Kidney (tissue), 14 donors: ENCODE measurements around the gene ZNF217. TPM values are rescaled to one million over a fixed set of nuclear protein-coding genes. Genes with fewer than 3 reads are reported as not detected.

Source experiments
- DNase-seq, 5 donors: peaks; one replicate each; pipeline ENCODE4 v3.0.0-alpha.2; 2013 to 2020
- FAIRE-seq: peaks from 2 replicates; lab custom pipeline; 2012; peaks lifted over from hg19 to GRCh38; lab: Jason Lieb, UNC
- H3K27ac ChIP-seq, 2 donors: one replicate each; pipeline ENCODE4 v1.7.0; 2013; ENCODE audit warnings: low read depth in 2 of 2, low read length in 2 of 2, inconsistent platforms in 1 of 2
- H3K27me3 ChIP-seq: one replicate; pipeline ENCODE4 v1.7.1; 2013; ENCODE audit warnings: low read length, inconsistent platforms; ENCODE audit not compliant: control insufficient read depth, insufficient read depth
- H3K36me3 ChIP-seq, 3 donors: one replicate each; pipeline versions ENCODE4 v1.7.0 to v1.7.1; 2013; ENCODE audit warnings: low read length in 3 of 3, control low read depth in 1 of 3, inconsistent platforms in 1 of 3; ENCODE audit not compliant: insufficient read depth in 3 of 3, control insufficient read depth in 2 of 3
- H3K4me1 ChIP-seq, 3 donors: one replicate each; pipeline versions ENCODE4 v1.7.0 to v1.7.1; 2013; ENCODE audit warnings: low read length in 3 of 3, inconsistent platforms in 1 of 3, low read depth in 1 of 3; ENCODE audit not compliant: control insufficient read depth in 2 of 3, insufficient read depth in 2 of 3
- H3K4me3 ChIP-seq, 3 donors: one replicate each; pipeline versions ENCODE4 v1.7.0 to v1.8.1; 2013; ENCODE audit warnings: low read length in 3 of 3, control low read depth in 1 of 3, inconsistent platforms in 1 of 3
- H3K9ac ChIP-seq, 3 donors: one replicate each; pipeline versions ENCODE4 v1.7.0 to v1.7.1; 2013; ENCODE audit warnings: low read length in 3 of 3, control low read depth in 1 of 3, inconsistent platforms in 1 of 3
- H3K9me3 ChIP-seq, 3 donors: one replicate each; pipeline versions ENCODE4 v1.7.0 to v1.7.1; 2013; ENCODE audit warnings: low read length in 3 of 3, control low read depth in 1 of 3, inconsistent platforms in 1 of 3; ENCODE audit not compliant: control insufficient read depth in 2 of 3, insufficient read depth in 1 of 3
- intact Hi-C: fragments of 100-400 bp; cut with DNase I; formaldehyde crosslinking; loops from one replicate; pipeline ENCODE4 v1.11.1; 2022
- polyA plus RNA-seq: library from polyadenylated mRNA; stranded (reverse); fragments of 350-450 nt; fragmentation: Illumina TruSeq; extraction: RNeasy Lipid Tissue Mini Kit (QIAGEN cat#74804); gene quantifications from one replicate; pipeline ENCODE4 v1.2.3, GENCODE V29; 2014; ENCODE audit warnings: low read depth, low replicate concordance; ENCODE audit not compliant: insufficient read depth
- total RNA-seq: library from RNA; stranded (reverse); fragmentation: NEBNext Ultra II Directional; extraction: Animal tissue kit (Norgen Biotek cat#: 25700); gene quantifications from one replicate; pipeline ENCODE4 v1.2.1, GENCODE V29; 2021
- TF ChIP-seq, protein P1 (sequence below): IDR thresholded peaks from 3 replicates; pipeline ENCODE4 v1.5.1; 2012; ENCODE audit warnings: mild to moderate bottlenecking, moderate library complexity, borderline replicate concordance; ENCODE audit not compliant: insufficient read depth; ENCODE audit errors: extremely low read depth
- donor health status: control.
- donor health status: control.
- donor health status: control.
- donor health status: control.
- donor health status: control.
- donor health status: DM: yes; HTN: yes; CAD: no.
- donor health status: Normal renal cell carcinoma (clear cell type).

Gene ZNF217
- total and polyA plus RNA-seq, 2 donors from 2014 or later = 5.0 to 60.9 TPM

DNA sequence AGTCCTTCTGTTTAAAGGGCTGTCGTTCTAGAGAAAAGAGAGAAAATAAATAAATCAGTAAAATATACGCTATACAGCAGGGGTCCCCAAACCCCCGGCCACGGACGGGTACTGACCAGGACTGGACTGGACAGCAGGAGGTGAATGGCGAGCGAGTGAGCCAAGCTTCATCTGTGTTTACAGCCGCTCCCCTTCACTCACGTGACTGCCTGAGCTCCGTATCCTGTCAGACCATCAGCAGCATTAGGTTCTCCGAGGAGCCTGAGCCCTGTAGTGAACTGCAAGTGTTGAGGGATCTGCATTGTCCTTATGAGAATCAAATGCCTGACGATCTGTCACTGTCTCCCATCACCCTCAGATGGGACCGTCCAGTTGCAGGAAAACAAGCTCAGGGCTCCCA, 76.5 kb downstream of the ZNF217 start:
- TF ChIP-seq, protein P1, sequence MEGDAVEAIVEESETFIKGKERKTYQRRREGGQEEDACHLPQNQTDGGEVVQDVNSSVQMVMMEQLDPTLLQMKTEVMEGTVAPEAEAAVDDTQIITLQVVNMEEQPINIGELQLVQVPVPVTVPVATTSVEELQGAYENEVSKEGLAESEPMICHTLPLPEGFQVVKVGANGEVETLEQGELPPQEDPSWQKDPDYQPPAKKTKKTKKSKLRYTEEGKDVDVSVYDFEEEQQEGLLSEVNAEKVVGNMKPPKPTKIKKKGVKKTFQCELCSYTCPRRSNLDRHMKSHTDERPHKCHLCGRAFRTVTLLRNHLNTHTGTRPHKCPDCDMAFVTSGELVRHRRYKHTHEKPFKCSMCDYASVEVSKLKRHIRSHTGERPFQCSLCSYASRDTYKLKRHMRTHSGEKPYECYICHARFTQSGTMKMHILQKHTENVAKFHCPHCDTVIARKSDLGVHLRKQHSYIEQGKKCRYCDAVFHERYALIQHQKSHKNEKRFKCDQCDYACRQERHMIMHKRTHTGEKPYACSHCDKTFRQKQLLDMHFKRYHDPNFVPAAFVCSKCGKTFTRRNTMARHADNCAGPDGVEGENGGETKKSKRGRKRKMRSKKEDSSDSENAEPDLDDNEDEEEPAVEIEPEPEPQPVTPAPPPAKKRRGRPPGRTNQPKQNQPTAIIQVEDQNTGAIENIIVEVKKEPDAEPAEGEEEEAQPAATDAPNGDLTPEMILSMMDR = no peak
- FAIRE-seq = no peak
- H3K9ac ChIP-seq = no peak overlapping the region
- peak overlapping the region in 2 of 3 donors; percentile 24 to 30 for H3K4me3 ChIP-seq
- peak in 1 of 5 donors; percentile 76 for DNase-seq
- H3K4me1 ChIP-seq = no peaks in the 10 kb centered on the region
- no peaks in the 10 kb centered on the region for H3K9me3 ChIP-seq
- H3K36me3 ChIP-seq = no peaks in the 10 kb centered on the region
- H3K27me3 ChIP-seq = no peaks in the 10 kb centered on the region
- H3K27ac ChIP-seq = no peak overlapping the region
- intact Hi-C loops = no loop called here
